Vagina (tissue), 2 donors: ENCODE measurements around the gene KIRREL3. TPM values are rescaled to one million over a fixed set of nuclear protein-coding genes. Genes with fewer than 3 reads are reported as not detected.

ENCODE experiments used
- DNase-seq, 2 donors: peaks; one replicate each; pipeline ENCODE4 v3.0.0-alpha.2; 2017; ENCODE audit errors: extremely low spot score in 2 of 2
- H3K27ac ChIP-seq: fragments of 200-600 bp; sonication (generic); one replicate; pipeline ENCODE4 v1.5.1; 2019
- H3K27me3 ChIP-seq: fragments of 200-600 bp; sonication (generic); one replicate; pipeline ENCODE4 v1.5.1; 2019
- H3K36me3 ChIP-seq, 2 donors: fragments of 200-600 bp; sonication (generic); one replicate each; pipeline ENCODE4 v1.5.1; 2017 to 2019
- H3K4me1 ChIP-seq: fragments of 200-600 bp; sonication (generic); one replicate; pipeline ENCODE4 v1.5.1; 2019
- H3K4me3 ChIP-seq, 2 donors: fragments of 200-600 bp; sonication (generic); 1 replicate in 1 of 2; 2 replicates in 1 of 2; pipeline ENCODE4 v1.5.1; 2016 to 2019
- H3K9me3 ChIP-seq: fragments of 200-600 bp; sonication (generic); one replicate; pipeline ENCODE4 v1.5.1; 2019
- CTCF ChIP-seq, 3 experiments: fragments of 450-650 bp in 2 of 3; fragments of 200-600 bp in 1 of 3; sonication (generic) in 1 of 3; IDR thresholded peaks; one replicate each; pipeline ENCODE4 v1.5.1; 2017 to 2019; ENCODE audit warnings: antibody characterized with exemption in 3 of 3, mild to moderate bottlenecking in 2 of 3, moderate library complexity in 2 of 3
- POLR2A ChIP-seq, 2 donors: fragments of 450-650 bp; IDR thresholded peaks; one replicate each; pipeline ENCODE4 v1.6.1; 2017; ENCODE audit warnings: antibody characterized with exemption in 2 of 2, mild to moderate bottlenecking in 2 of 2, moderate library complexity in 2 of 2
- POLR2AphosphoS5 ChIP-seq, 2 donors: sonication (generic); formaldehyde crosslinking; IDR thresholded peaks; one replicate each; pipeline ENCODE4 v1.9.0; 2017; ENCODE audit warnings: antibody characterized with exemption in 2 of 2, mild to moderate bottlenecking in 2 of 2, low read depth in 1 of 2; ENCODE audit not compliant: insufficient read depth in 1 of 2
- intact Hi-C: fragments of 100-400 bp; cut with DNase I; formaldehyde crosslinking; loops from one replicate; pipeline ENCODE4 v1.15.1; 2023
- total RNA-seq: library from RNA; depleted of rRNA; stranded (reverse); fragments of >200 nt; gene quantifications from one replicate; pipeline ENCODE4 v1.2.3, GENCODE V29; 2016

The KIRREL3 gene
- total RNA-seq, 1 donor from 2014 or later: not detected

GRCh38 chr11:126942146-126942545 lies 58.4 kb downstream of the KIRREL3 start:
- H3K27ac ChIP-seq: no peak overlapping the region
- no peaks in the 10 kb centered on the region for H3K36me3 ChIP-seq
- TF ChIP-seq CTCF (IDR thresholded peaks at IDR 0.05): no peak
- no peak for TF ChIP-seq POLR2AphosphoS5 (IDR thresholded peaks at IDR 0.05; ENCODE audit: insufficient read depth in 1 of 2, low read depth in 1 of 2)
- TF ChIP-seq POLR2A (IDR thresholded peaks at IDR 0.05): no peak
- DNase-seq: no peak
- H3K27me3 ChIP-seq: no peaks in the 10 kb centered on the region
- intact Hi-C loops: no loop called here
- H3K4me3 ChIP-seq: no peak overlapping the region
- H3K4me1 ChIP-seq: no peaks in the 10 kb centered on the region
- H3K9me3 ChIP-seq: no peaks in the 10 kb centered on the region

- intact Hi-C loops: no loop called here
- TF ChIP-seq POLR2AphosphoS5 (IDR thresholded peaks at IDR 0.05; ENCODE audit: insufficient read depth in 1 of 2, low read depth in 1 of 2): no peak
- TF ChIP-seq CTCF (IDR thresholded peaks at IDR 0.05): no peak
- TF ChIP-seq POLR2A (IDR thresholded peaks at IDR 0.05): no peak
- no peaks in the 10 kb centered on the region for H3K36me3 ChIP-seq
Observed at GRCh38 chr11:126939552-126939951, 61.0 kb downstream of the KIRREL3 start.

GRCh38 chr11:126938718-126939117 lies 61.9 kb downstream of the KIRREL3 start:
- DNase-seq: no peak
- H3K4me1 ChIP-seq: no peaks in the 10 kb centered on the region
- intact Hi-C loops: no loop called here
- no peak overlapping the region for H3K27ac ChIP-seq
- H3K4me3 ChIP-seq: no peak overlapping the region
- TF ChIP-seq POLR2AphosphoS5 (IDR thresholded peaks at IDR 0.05; ENCODE audit: insufficient read depth in 1 of 2, low read depth in 1 of 2) (no peak), POLR2A (IDR thresholded peaks at IDR 0.05) (no peak), CTCF (IDR thresholded peaks at IDR 0.05) (no peak)
- no peaks in the 10 kb centered on the region for H3K27me3 ChIP-seq
- no peaks in the 10 kb centered on the region for H3K36me3 ChIP-seq
- H3K9me3 ChIP-seq: no peaks in the 10 kb centered on the region

More at GRCh38 chr11:126939552-126939951, 61.0 kb downstream of the KIRREL3 start:
- H3K27ac ChIP-seq: no peak overlapping the region
- H3K9me3 ChIP-seq: no peaks in the 10 kb centered on the region
- no peak for DNase-seq
- H3K4me1 ChIP-seq: no peaks in the 10 kb centered on the region
- no peaks in the 10 kb centered on the region for H3K27me3 ChIP-seq
- no peak overlapping the region for H3K4me3 ChIP-seq

- Histone ChIP-seq H3K4me3 (no peak overlapping the region), H3K27me3 (no peaks in the 10 kb centered on the region), H3K27ac (no peak overlapping the region), H3K4me1 (no peaks in the 10 kb centered on the region), H3K36me3 (no peaks in the 10 kb centered on the region), H3K9me3 (no peaks in the 10 kb centered on the region)
- intact Hi-C loops: no loop called here
- TF ChIP-seq POLR2AphosphoS5 (IDR thresholded peaks at IDR 0.05; ENCODE audit: insufficient read depth in 1 of 2, low read depth in 1 of 2) (no peak), CTCF (IDR thresholded peaks at IDR 0.05) (no peak), POLR2A (IDR thresholded peaks at IDR 0.05) (no peak)
- no peak for DNase-seq
Observed at GRCh38 chr11:126930091-126930841, 70.3 kb downstream of the KIRREL3 start.
